GM19455 (cell line): ENCODE data around the gene GMDS.

Experiments
- ATAC-seq: cut with Tn5 transposase; IDR thresholded peaks from one replicate; pipeline ENCODE4 v1.9.1; 2021; ENCODE audit not compliant: unreplicated experiment

Gene GMDS

GRCh38 chr6:2103765-2104523 lies 141.5 kb downstream of the GMDS start:
- no peak for ATAC-seq

GRCh38 chr6:2102966-2103365 lies 142.4 kb downstream of the GMDS start:
- no peak for ATAC-seq

GRCh38 chr6:2102316-2102883 lies 143.0 kb downstream of the GMDS start:
- no peak for ATAC-seq

- no peak for ATAC-seq
Observed at GRCh38 chr6:2101213-2101612, 144.2 kb downstream of the GMDS start.

GRCh38 chr6:2099870-2100269 lies 145.5 kb downstream of the GMDS start:
- no peak for ATAC-seq

- ATAC-seq = no peak
Observed at GRCh38 chr6:2097464-2097863, 147.9 kb downstream of the GMDS start.

GRCh38 chr6:2094642-2095041 lies 150.8 kb downstream of the GMDS start:
- ATAC-seq = no peak

GRCh38 chr6:2086326-2086965 lies 159.0 kb downstream of the GMDS start:
- no peak for ATAC-seq

- no peak for ATAC-seq
Observed at GRCh38 chr6:2085657-2086056, 159.7 kb downstream of the GMDS start.

- peak; percentile 96 for ATAC-seq
Observed at GRCh38 chr6:2081155-2082138, 164.0 kb downstream of the GMDS start.

- no peak for ATAC-seq
Observed at GRCh38 chr6:2078888-2079287, 166.5 kb downstream of the GMDS start.

GRCh38 chr6:2077826-2078225 lies 167.6 kb downstream of the GMDS start:
- no peak for ATAC-seq

GRCh38 chr6:2073476-2073875 lies 171.9 kb downstream of the GMDS start:
- no peak for ATAC-seq

GRCh38 chr6:2072453-2072852 lies 173.0 kb downstream of the GMDS start:
- no peak for ATAC-seq

GRCh38 chr6:2063547-2063946 lies 181.9 kb downstream of the GMDS start:
- no peak for ATAC-seq

- no peak for ATAC-seq
Observed at GRCh38 chr6:2061880-2062279, 183.5 kb downstream of the GMDS start.

GRCh38 chr6:2055911-2056310 lies 189.5 kb downstream of the GMDS start:
- ATAC-seq = no peak

GRCh38 chr6:2055143-2055542 lies 190.3 kb downstream of the GMDS start:
- no peak for ATAC-seq

- no peak for ATAC-seq
Observed at GRCh38 chr6:2054516-2055067, 190.8 kb downstream of the GMDS start.

GRCh38 chr6:2053691-2054090 lies 191.7 kb downstream of the GMDS start:
- no peak for ATAC-seq

GRCh38 chr6:2047855-2048254 lies 197.6 kb downstream of the GMDS start:
- ATAC-seq = no peak
